ENCODE results near the gene DUSP16.
A peak's percentile ranks its signal among the peaks of the same experiment; 100 is the strongest.
"Not testable (repeated sequence)": the region's sequence is repeated elsewhere in the genome, so short reads cannot be mapped to it uniquely, and the experiment has no call there.

The DUSP16 gene

DNA sequence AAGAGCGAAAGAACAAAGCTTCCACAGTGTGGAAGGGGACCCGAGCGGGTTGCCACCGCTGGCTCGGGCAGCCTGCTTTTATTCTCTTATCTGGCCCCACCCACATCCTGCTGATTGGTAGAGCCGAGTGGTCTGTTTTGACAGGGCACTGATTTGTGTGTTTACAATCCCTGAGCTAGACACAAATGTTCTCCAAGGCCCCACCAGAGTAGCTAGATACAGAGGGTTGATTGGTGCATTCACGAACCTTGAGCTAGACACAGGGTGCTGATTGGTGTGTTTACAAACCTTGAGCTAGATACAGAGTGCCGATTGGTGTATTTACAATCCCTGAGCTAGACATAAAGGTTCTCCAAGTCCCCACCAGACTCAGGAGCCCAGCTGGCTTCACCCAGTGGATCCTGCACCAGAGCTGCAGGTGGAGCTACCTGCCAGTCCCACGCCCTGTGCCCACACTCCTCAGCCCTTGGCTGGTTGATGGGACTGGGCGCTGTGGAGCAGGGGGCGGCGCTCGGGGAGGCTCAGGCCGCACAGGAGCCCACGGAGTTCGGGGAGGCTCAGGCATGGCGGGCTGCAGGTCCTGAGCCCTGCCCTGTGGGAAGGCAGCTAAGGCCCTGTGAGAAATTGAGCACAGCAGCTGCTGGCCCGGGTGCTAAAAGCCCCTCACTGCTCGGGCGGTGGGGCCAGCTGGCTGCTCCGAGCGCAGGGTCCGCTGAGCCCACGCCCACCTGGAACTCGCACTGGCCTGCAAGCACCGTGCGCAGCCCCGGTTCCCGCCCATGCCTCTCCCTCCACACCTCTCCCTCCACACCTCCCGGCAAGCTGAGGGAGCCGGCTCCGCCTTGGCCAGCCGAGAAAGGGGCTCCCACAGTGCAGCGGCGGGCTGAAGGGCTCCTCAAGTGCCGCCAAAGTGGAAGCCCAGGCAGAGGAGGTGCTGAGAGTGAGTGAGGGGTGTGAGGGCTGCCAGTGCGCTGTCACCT, 90.4 kb downstream of the DUSP16 start:
- H2AK5ac ChIP-seq (ENCODE audit: low read length); H3K27me3 ChIP-seq (ENCODE audit: insufficient read depth, low read length); DNase-seq; H3K79me1 ChIP-seq (ENCODE audit: low read length); H3K4me1 ChIP-seq (ENCODE audit: control insufficient read depth in 1 of 2, insufficient read depth in 2 of 2, low read length in 2 of 2); H4K12ac ChIP-seq (ENCODE audit: low read depth, low read length); H2BK5ac ChIP-seq (ENCODE audit: low read depth, low read length, poor library complexity); H4K91ac ChIP-seq (ENCODE audit: low read depth, low read length); H3K79me2 ChIP-seq (ENCODE audit: control insufficient read depth, insufficient read depth, low read length, poor library complexity); H3K9ac ChIP-seq (ENCODE audit: low read length); H4K8ac ChIP-seq (ENCODE audit: low read depth, low read length); H3K18ac ChIP-seq (ENCODE audit: low read length); H3K27ac ChIP-seq (ENCODE audit: low read depth, low read length); H3K14ac ChIP-seq (ENCODE audit: low read length); H3K9me3 ChIP-seq (ENCODE audit: insufficient read depth, low read depth, low read length); H2AFZ ChIP-seq (ENCODE audit: insufficient read depth, low read length, poor library complexity); H2BK120ac ChIP-seq (ENCODE audit: insufficient read depth, low read length, poor library complexity); H3K4me3 ChIP-seq (ENCODE audit: low read depth, low read length); H2BK12ac ChIP-seq (ENCODE audit: low read length); H3K4ac ChIP-seq (ENCODE audit: low read depth, low read length); H3K4me2 ChIP-seq (ENCODE audit: low read length); H3K23ac ChIP-seq (ENCODE audit: low read length): not testable (repeated sequence)
- peaks cover 10 to 12% of the 10 kb centered on the region in 2 experiments for H3K36me3 ChIP-seq (ENCODE audit: control insufficient read depth in 1 of 2, insufficient read depth in 2 of 2, low read length in 2 of 2)
- WGBS (ENCODE audit: extremely low coverage, insufficient coverage, insufficient read length) = no CpG with 5 or more reads among the region's 37 CpGs

GRCh38 chr12:12470751-12471306, 91.8 kb downstream of the DUSP16 start:
- peaks cover 0 to 2% of the 10 kb centered on the region in 2 experiments for H3K36me3 ChIP-seq (ENCODE audit: control insufficient read depth in 1 of 2, insufficient read depth in 2 of 2, low read length in 2 of 2)
- H2BK12ac ChIP-seq (ENCODE audit: low read length) = no peak overlapping the region
- no peak overlapping the region for H4K12ac ChIP-seq (ENCODE audit: low read depth, low read length)
- no peaks in the 10 kb centered on the region for H3K79me2 ChIP-seq (ENCODE audit: control insufficient read depth, insufficient read depth, low read length, poor library complexity)
- H2AFZ ChIP-seq (ENCODE audit: insufficient read depth, low read length, poor library complexity) = no peak overlapping the region
- no peak overlapping the region for H3K9ac ChIP-seq (ENCODE audit: low read length)
- H3K27ac ChIP-seq (ENCODE audit: low read depth, low read length) = no peak overlapping the region
- peak; percentile 83 to 99 for DNase-seq
- no peak overlapping the region for H2AK5ac ChIP-seq (ENCODE audit: low read length)
- H3K4me3 ChIP-seq (ENCODE audit: low read depth, low read length) = no peak overlapping the region
- H3K4me2 ChIP-seq (ENCODE audit: low read length) = no peak overlapping the region
- H4K8ac ChIP-seq (ENCODE audit: low read depth, low read length) = no peak overlapping the region
- H3K4ac ChIP-seq (ENCODE audit: low read depth, low read length) = no peak overlapping the region
- no peak overlapping the region for H3K18ac ChIP-seq (ENCODE audit: low read length)
- H3K9me3 ChIP-seq (ENCODE audit: insufficient read depth, low read depth, low read length) = peaks cover 2% of the 10 kb centered on the region
- H3K27me3 ChIP-seq (ENCODE audit: insufficient read depth, low read length) = no peaks in the 10 kb centered on the region
- H3K23ac ChIP-seq (ENCODE audit: low read length) = no peak overlapping the region
- peaks cover 2% of the 10 kb centered on the region for H3K79me1 ChIP-seq (ENCODE audit: low read length)
- H3K4me1 ChIP-seq (ENCODE audit: control insufficient read depth in 1 of 2, insufficient read depth in 2 of 2, low read length in 2 of 2) = peaks cover 2 to 5% of the 10 kb centered on the region in 2 experiments
- H4K91ac ChIP-seq (ENCODE audit: low read depth, low read length) = no peak overlapping the region
- H2BK5ac ChIP-seq (ENCODE audit: low read depth, low read length, poor library complexity) = no peak overlapping the region
- H3K14ac ChIP-seq (ENCODE audit: low read length) = no peak overlapping the region
- no CpG with 5 or more reads among the region's 7 CpGs for WGBS (ENCODE audit: extremely low coverage, insufficient coverage, insufficient read length)
- H2BK120ac ChIP-seq (ENCODE audit: insufficient read depth, low read length, poor library complexity) = no peak overlapping the region

- no peak overlapping the region for H4K12ac ChIP-seq (ENCODE audit: low read depth, low read length)
- H3K23ac ChIP-seq (ENCODE audit: low read length) = no peak overlapping the region
- DNase-seq = peak; percentile 98 to 100
- peaks cover 2% of the 10 kb centered on the region for H3K79me1 ChIP-seq (ENCODE audit: low read length)
- H3K4me3 ChIP-seq (ENCODE audit: low read depth, low read length) = no peak overlapping the region
- no peaks in the 10 kb centered on the region for H3K27me3 ChIP-seq (ENCODE audit: insufficient read depth, low read length)
- WGBS (ENCODE audit: extremely low coverage, insufficient coverage, insufficient read length) = no CpG with 5 or more reads among the region's 7 CpGs
- H3K27ac ChIP-seq (ENCODE audit: low read depth, low read length) = no peak overlapping the region
- no peak overlapping the region for H2AFZ ChIP-seq (ENCODE audit: insufficient read depth, low read length, poor library complexity)
- H3K14ac ChIP-seq (ENCODE audit: low read length) = no peak overlapping the region
- H4K91ac ChIP-seq (ENCODE audit: low read depth, low read length) = no peak overlapping the region
- no peak overlapping the region for H2BK120ac ChIP-seq (ENCODE audit: insufficient read depth, low read length, poor library complexity)
- H2AK5ac ChIP-seq (ENCODE audit: low read length) = no peak overlapping the region
- peaks cover 2% of the 10 kb centered on the region for H3K9me3 ChIP-seq (ENCODE audit: insufficient read depth, low read depth, low read length)
- H2BK5ac ChIP-seq (ENCODE audit: low read depth, low read length, poor library complexity) = no peak overlapping the region
- no peaks in the 10 kb centered on the region for H3K79me2 ChIP-seq (ENCODE audit: control insufficient read depth, insufficient read depth, low read length, poor library complexity)
- H3K18ac ChIP-seq (ENCODE audit: low read length) = no peak overlapping the region
- H3K36me3 ChIP-seq (ENCODE audit: control insufficient read depth in 1 of 2, insufficient read depth in 2 of 2, low read length in 2 of 2) = no peaks in the 10 kb centered on the region
- H3K4ac ChIP-seq (ENCODE audit: low read depth, low read length) = no peak overlapping the region
- no peak overlapping the region for H3K9ac ChIP-seq (ENCODE audit: low read length)
- H3K4me2 ChIP-seq (ENCODE audit: low read length) = no peak overlapping the region
- peaks cover 5 to 11% of the 10 kb centered on the region in 2 experiments for H3K4me1 ChIP-seq (ENCODE audit: control insufficient read depth in 1 of 2, insufficient read depth in 2 of 2, low read length in 2 of 2)
- H4K8ac ChIP-seq (ENCODE audit: low read depth, low read length) = no peak overlapping the region
- no peak overlapping the region for H2BK12ac ChIP-seq (ENCODE audit: low read length)
Observed at GRCh38 chr12:12469386-12469785, 93.3 kb downstream of the DUSP16 start.

- Histone ChIP-seq H2AK5ac (ENCODE audit: low read length) (no peak overlapping the region), H3K18ac (ENCODE audit: low read length) (no peak overlapping the region), H4K8ac (ENCODE audit: low read depth, low read length) (no peak overlapping the region), H2AFZ (ENCODE audit: insufficient read depth, low read length, poor library complexity) (no peak overlapping the region), H4K91ac (ENCODE audit: low read depth, low read length) (no peak overlapping the region), H3K14ac (ENCODE audit: low read length) (no peak overlapping the region), H3K23ac (ENCODE audit: low read length) (no peak overlapping the region), H3K79me2 (ENCODE audit: control insufficient read depth, insufficient read depth, low read length, poor library complexity) (no peaks in the 10 kb centered on the region), H3K4me2 (ENCODE audit: low read length) (no peak overlapping the region), H2BK12ac (ENCODE audit: low read length) (no peak overlapping the region), H3K4ac (ENCODE audit: low read depth, low read length) (no peak overlapping the region), H2BK120ac (ENCODE audit: insufficient read depth, low read length, poor library complexity) (no peak overlapping the region), H3K4me1 (ENCODE audit: control insufficient read depth in 1 of 2, insufficient read depth in 2 of 2, low read length in 2 of 2) (peaks cover 5 to 11% of the 10 kb centered on the region in 2 experiments), H3K9me3 (ENCODE audit: insufficient read depth, low read depth, low read length) (peaks cover 2% of the 10 kb centered on the region), H2BK5ac (ENCODE audit: low read depth, low read length, poor library complexity) (no peak overlapping the region), H3K9ac (ENCODE audit: low read length) (no peak overlapping the region), H4K12ac (ENCODE audit: low read depth, low read length) (no peak overlapping the region), H3K36me3 (ENCODE audit: control insufficient read depth in 1 of 2, insufficient read depth in 2 of 2, low read length in 2 of 2) (no peaks in the 10 kb centered on the region), H3K27ac (ENCODE audit: low read depth, low read length) (no peak overlapping the region), H3K79me1 (ENCODE audit: low read length) (peaks cover 2% of the 10 kb centered on the region), H3K4me3 (ENCODE audit: low read depth, low read length) (no peak overlapping the region), H3K27me3 (ENCODE audit: insufficient read depth, low read length) (no peaks in the 10 kb centered on the region)
- no CpG with 5 or more reads among the region's 3 CpGs for WGBS (ENCODE audit: extremely low coverage, insufficient coverage, insufficient read length)
- DNase-seq = no peak
Observed at GRCh38 chr12:12468575-12468974, 94.1 kb downstream of the DUSP16 start.
